Measurements from ENCODE around the gene DICER1. TPM values are rescaled to one million over a fixed set of nuclear protein-coding genes. Genes with fewer than 3 reads are reported as not detected.

The DICER1 gene
- total and polyA plus RNA-seq, 8 donors, result 47.9 to 76.9 (median 50.9) TPM

DNA sequence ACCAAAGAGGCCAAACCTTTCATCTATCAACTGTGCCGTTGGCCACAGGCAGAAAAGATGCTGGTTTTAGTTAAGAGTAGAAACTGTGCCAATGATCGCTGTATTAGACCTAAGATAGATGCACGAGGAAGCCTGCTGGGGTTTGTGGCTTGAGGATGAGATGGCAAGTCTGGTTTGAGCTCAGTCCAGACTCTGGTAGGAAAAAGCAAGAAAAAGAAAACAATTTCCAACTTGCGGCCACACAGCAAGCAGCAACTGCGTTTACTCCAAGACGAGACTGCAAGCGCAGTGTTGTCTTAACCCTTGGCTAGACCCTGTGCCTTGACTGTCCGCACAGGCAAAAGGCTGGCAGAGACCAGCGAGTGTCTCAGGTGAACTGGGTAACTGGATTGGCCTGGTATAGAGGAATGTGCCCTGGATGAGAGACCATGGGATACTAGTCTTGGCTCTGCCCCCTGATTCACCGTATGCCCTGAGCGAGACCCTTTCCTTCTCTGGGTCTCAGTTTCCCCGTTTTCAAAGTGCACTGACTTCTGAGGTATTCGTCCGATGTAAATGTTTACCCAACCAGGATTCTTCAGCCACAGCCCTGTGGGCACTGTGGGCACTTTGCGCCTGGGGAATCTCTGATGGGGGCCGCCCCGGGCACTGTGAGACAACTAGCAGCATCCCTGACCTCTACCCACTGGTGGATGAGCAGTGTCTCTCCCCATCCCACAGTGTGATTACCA lies 113.4 kb downstream of the DICER1 start:
- H3K9me3 ChIP-seq, result no peaks in the 10 kb centered on the region
- intact Hi-C loops (cut with DNase I), result no loop called here
- ATAC-seq, result no peak
- peaks cover 0 to 28% of the 10 kb centered on the region in 2 donors for H3K27me3 ChIP-seq
- H3K4me1 ChIP-seq, result no peaks in the 10 kb centered on the region
- no peak overlapping the region for H3K27ac ChIP-seq
- no peak overlapping the region for H3K4me3 ChIP-seq
- H3K36me3 ChIP-seq, result no peaks in the 10 kb centered on the region
- no peak for DNase-seq
- TF ChIP-seq, protein P1, sequence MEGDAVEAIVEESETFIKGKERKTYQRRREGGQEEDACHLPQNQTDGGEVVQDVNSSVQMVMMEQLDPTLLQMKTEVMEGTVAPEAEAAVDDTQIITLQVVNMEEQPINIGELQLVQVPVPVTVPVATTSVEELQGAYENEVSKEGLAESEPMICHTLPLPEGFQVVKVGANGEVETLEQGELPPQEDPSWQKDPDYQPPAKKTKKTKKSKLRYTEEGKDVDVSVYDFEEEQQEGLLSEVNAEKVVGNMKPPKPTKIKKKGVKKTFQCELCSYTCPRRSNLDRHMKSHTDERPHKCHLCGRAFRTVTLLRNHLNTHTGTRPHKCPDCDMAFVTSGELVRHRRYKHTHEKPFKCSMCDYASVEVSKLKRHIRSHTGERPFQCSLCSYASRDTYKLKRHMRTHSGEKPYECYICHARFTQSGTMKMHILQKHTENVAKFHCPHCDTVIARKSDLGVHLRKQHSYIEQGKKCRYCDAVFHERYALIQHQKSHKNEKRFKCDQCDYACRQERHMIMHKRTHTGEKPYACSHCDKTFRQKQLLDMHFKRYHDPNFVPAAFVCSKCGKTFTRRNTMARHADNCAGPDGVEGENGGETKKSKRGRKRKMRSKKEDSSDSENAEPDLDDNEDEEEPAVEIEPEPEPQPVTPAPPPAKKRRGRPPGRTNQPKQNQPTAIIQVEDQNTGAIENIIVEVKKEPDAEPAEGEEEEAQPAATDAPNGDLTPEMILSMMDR (IDR thresholded peaks at IDR 0.05), result no peak

- TF ChIP-seq, protein P1 (IDR thresholded peaks at IDR 0.05), result no peak
- Histone ChIP-seq H3K27me3 (peaks cover 0 to 28% of the 10 kb centered on the region in 2 donors), H3K9me3 (no peaks in the 10 kb centered on the region), H3K4me3 (no peak overlapping the region), H3K4me1 (no peaks in the 10 kb centered on the region), H3K36me3 (no peaks in the 10 kb centered on the region), H3K27ac (no peak overlapping the region)
- intact Hi-C loops (cut with DNase I), result no loop called here
- ATAC-seq, result no peak
- DNase-seq, result no peak
Observed at GRCh38 chr14:95043314-95043713, 114.0 kb downstream of the DICER1 start.

GRCh38 chr14:95041477-95042020 lies 115.8 kb downstream of the DICER1 start:
- TF ChIP-seq, protein P1 (IDR thresholded peaks at IDR 0.05), result no peak
- Histone ChIP-seq H3K4me1 (no peaks in the 10 kb centered on the region), H3K36me3 (no peaks in the 10 kb centered on the region), H3K27me3 (peaks cover 0 to 28% of the 10 kb centered on the region in 2 donors), H3K27ac (no peak overlapping the region), H3K4me3 (no peak overlapping the region), H3K9me3 (no peaks in the 10 kb centered on the region)
- no peak for ATAC-seq
- intact Hi-C loops (cut with DNase I), result no loop called here
- DNase-seq, result no peak

DNA sequence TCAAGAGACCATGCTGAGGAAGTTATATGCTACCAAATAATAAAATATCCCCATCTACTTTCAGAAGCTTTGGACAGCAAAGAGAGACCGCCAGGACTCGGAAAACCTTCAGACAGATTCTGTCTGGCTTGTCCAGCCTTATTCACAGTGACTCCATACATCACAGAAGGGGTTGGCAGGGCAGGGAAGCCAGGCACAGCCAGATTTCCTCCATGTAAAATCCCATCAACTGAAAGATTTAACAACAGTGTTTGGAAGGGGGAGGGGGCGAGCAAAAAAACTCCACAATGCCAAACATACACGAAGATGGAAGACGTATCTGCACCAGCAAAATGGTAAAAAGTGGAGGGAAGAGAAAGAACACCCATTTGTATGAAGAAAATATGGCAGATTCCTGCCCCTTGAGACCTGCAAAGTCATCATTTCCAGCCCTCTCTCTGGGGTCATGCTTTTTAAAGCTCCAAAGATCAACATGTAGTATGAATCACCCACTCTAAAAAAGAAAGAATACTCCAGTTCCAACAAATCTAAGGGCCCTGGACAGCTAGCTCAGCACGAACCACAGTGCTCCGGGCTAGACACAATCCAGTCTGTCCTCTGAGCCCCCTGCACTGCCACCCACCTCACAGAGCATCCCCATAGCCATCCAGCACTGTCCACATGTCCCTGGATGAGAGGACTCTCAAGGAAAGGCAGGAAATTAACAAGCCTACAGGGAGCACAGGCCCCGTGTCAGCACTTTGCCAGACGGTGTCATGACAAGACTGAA lies 116.4 kb downstream of the DICER1 start:
- intact Hi-C loops (cut with DNase I), result no loop called here
- no peak overlapping the region for H3K4me3 ChIP-seq
- peak; percentile 61 for ATAC-seq
- H3K36me3 ChIP-seq, result no peaks in the 10 kb centered on the region
- no peak for DNase-seq
- peaks cover 0 to 24% of the 10 kb centered on the region in 2 donors for H3K27me3 ChIP-seq
- H3K27ac ChIP-seq, result no peak overlapping the region
- H3K4me1 ChIP-seq, result no peaks in the 10 kb centered on the region
- no peaks in the 10 kb centered on the region for H3K9me3 ChIP-seq
- TF ChIP-seq, protein P1 (IDR thresholded peaks at IDR 0.05), result no peak

GRCh38 chr14:95039993-95040348 lies 117.4 kb downstream of the DICER1 start:
- H3K36me3 ChIP-seq, result no peaks in the 10 kb centered on the region
- H3K27ac ChIP-seq, result no peak overlapping the region
- H3K9me3 ChIP-seq, result no peaks in the 10 kb centered on the region
- ATAC-seq, result no peak
- DNase-seq, result no peak
- intact Hi-C loops (cut with DNase I), result no loop called here
- no peaks in the 10 kb centered on the region for H3K4me1 ChIP-seq
- TF ChIP-seq, protein P1 (IDR thresholded peaks at IDR 0.05), result no peak
- no peak overlapping the region for H3K4me3 ChIP-seq
- H3K27me3 ChIP-seq, result peaks cover 0 to 19% of the 10 kb centered on the region in 2 donors

Measured in left lung (tissue), 10 donors.